Ascending aorta (tissue), 2 donors: Measurements from ENCODE around the gene RAD51B. TPM values are rescaled to one million over a fixed set of nuclear protein-coding genes. Genes with fewer than 3 reads are reported as not detected.

ENCODE experiments used
- DNase-seq, 2 donors: peaks; one replicate each; pipeline ENCODE4 v3.0.0-alpha.2; 2019; ENCODE audit warnings: low spot score in 2 of 2
- H3K27ac ChIP-seq, 2 donors: fragments of 200-600 bp; sonication (generic); one replicate each; pipeline ENCODE4 v1.5.1; 2016 to 2017; ENCODE audit warnings: mild to moderate bottlenecking in 1 of 2
- H3K27me3 ChIP-seq: fragments of 200-600 bp; sonication (generic); one replicate; pipeline ENCODE4 v1.5.1; 2017
- H3K36me3 ChIP-seq, 2 donors: fragments of 200-600 bp; sonication (generic); one replicate each; pipeline ENCODE4 v1.5.1; 2016
- H3K4me1 ChIP-seq, 2 donors: fragments of 200-600 bp; sonication (generic); one replicate each; pipeline ENCODE4 v1.5.1; 2016 to 2017; ENCODE audit warnings: mild to moderate bottlenecking in 1 of 2
- H3K4me3 ChIP-seq, 2 donors: fragments of 200-600 bp; sonication (generic); one replicate each; pipeline ENCODE4 v1.5.1; 2016 to 2017; ENCODE audit warnings: mild to moderate bottlenecking in 1 of 2
- H3K9me3 ChIP-seq, 2 donors: fragments of 200-600 bp; sonication (generic); one replicate each; pipeline ENCODE4 v1.5.1; 2016
- CTCF ChIP-seq, 3 experiments: fragments of 200-600 bp in 2 of 3; fragments of 450-650 bp in 1 of 3; sonication (generic) in 2 of 3; IDR thresholded peaks; one replicate each; pipeline ENCODE4 v1.5.1; 2016 to 2019; ENCODE audit warnings: antibody characterized with exemption in 3 of 3, mild to moderate bottlenecking in 1 of 3, moderate library complexity in 1 of 3
- intact Hi-C: fragments of 100-400 bp; cut with DNase I; formaldehyde crosslinking; loops from one replicate; pipeline ENCODE4 v1.15.1; 2023
- total RNA-seq: library from RNA; depleted of rRNA; stranded (reverse); fragments of >200 nt; gene quantifications from one replicate; pipeline ENCODE4 v1.1.0, GENCODE V29; 2016

RAD51B gene
- total RNA-seq, 1 donor from 2014 or later = not detected

- Histone ChIP-seq H3K4me1 (peaks cover 0 to 11% of the 10 kb centered on the region in 2 donors), H3K4me3 (no peak overlapping the region), H3K27ac (no peak overlapping the region), H3K27me3 (no peaks in the 10 kb centered on the region), H3K36me3 (no peaks in the 10 kb centered on the region), H3K9me3 (no peaks in the 10 kb centered on the region)
- TF ChIP-seq CTCF (IDR thresholded peaks at IDR 0.05) = no peak
- DNase-seq = no peak
- intact Hi-C loops = no loop called here
These were observed 921.4 kb downstream of the RAD51B start for GRCh38 chr14:68740788-68741476.

- intact Hi-C loops = no loop called here
- DNase-seq = no peak
- H3K36me3 ChIP-seq = no peaks in the 10 kb centered on the region
- TF ChIP-seq CTCF (IDR thresholded peaks at IDR 0.05) = no peak
- no peak overlapping the region for H3K4me3 ChIP-seq
- peaks cover 0 to 6% of the 10 kb centered on the region in 2 donors for H3K4me1 ChIP-seq
- H3K27me3 ChIP-seq = no peaks in the 10 kb centered on the region
- no peaks in the 10 kb centered on the region for H3K9me3 ChIP-seq
- H3K27ac ChIP-seq = no peak overlapping the region
These were observed 921.9 kb downstream of the RAD51B start for GRCh38 chr14:68741477-68741791.

GRCh38 chr14:68741839-68742470 lies 922.4 kb downstream of the RAD51B start:
- intact Hi-C loops = no loop called here
- H3K4me3 ChIP-seq = no peak overlapping the region
- H3K9me3 ChIP-seq = no peaks in the 10 kb centered on the region
- no peaks in the 10 kb centered on the region for H3K36me3 ChIP-seq
- no peaks in the 10 kb centered on the region for H3K27me3 ChIP-seq
- H3K4me1 ChIP-seq = peaks cover 0 to 2% of the 10 kb centered on the region in 2 donors
- TF ChIP-seq CTCF (IDR thresholded peaks at IDR 0.05) = no peak
- H3K27ac ChIP-seq = no peak overlapping the region
- no peak for DNase-seq

GRCh38 chr14:68744613-68745012 lies 925.0 kb downstream of the RAD51B start:
- DNase-seq = no peak
- no peak overlapping the region for H3K27ac ChIP-seq
- H3K4me1 ChIP-seq = no peaks in the 10 kb centered on the region
- H3K27me3 ChIP-seq = no peaks in the 10 kb centered on the region
- intact Hi-C loops = no loop called here
- H3K4me3 ChIP-seq = no peak overlapping the region
- no peaks in the 10 kb centered on the region for H3K9me3 ChIP-seq
- no peaks in the 10 kb centered on the region for H3K36me3 ChIP-seq
- no peak for TF ChIP-seq CTCF (IDR thresholded peaks at IDR 0.05)

GRCh38 chr14:68747393-68747792 lies 927.8 kb downstream of the RAD51B start:
- no peak for TF ChIP-seq CTCF (IDR thresholded peaks at IDR 0.05)

More at GRCh38 chr14:68747393-68747792, 927.8 kb downstream of the RAD51B start:
- H3K27ac ChIP-seq = no peak overlapping the region
- intact Hi-C loops = no loop called here
- H3K4me3 ChIP-seq = no peak overlapping the region
- no peak for DNase-seq
- no peaks in the 10 kb centered on the region for H3K9me3 ChIP-seq
- H3K36me3 ChIP-seq = no peaks in the 10 kb centered on the region
- H3K27me3 ChIP-seq = no peaks in the 10 kb centered on the region
- no peaks in the 10 kb centered on the region for H3K4me1 ChIP-seq
